ENCODE measurements around the gene NOL6.

Gene NOL6

GRCh38 chr9:33468215-33468730, 5.5 kb downstream of the NOL6 start:
- TF ChIP-seq CTCF (IDR thresholded peaks at IDR 0.05; ENCODE audit: low read depth, low read length, missing control alignments), result no peak
- no peak for DNase-seq (ENCODE audit: low read depth)
- no peak overlapping the region for H3K4me3 ChIP-seq (ENCODE audit: low read depth, low read length)

DNA sequence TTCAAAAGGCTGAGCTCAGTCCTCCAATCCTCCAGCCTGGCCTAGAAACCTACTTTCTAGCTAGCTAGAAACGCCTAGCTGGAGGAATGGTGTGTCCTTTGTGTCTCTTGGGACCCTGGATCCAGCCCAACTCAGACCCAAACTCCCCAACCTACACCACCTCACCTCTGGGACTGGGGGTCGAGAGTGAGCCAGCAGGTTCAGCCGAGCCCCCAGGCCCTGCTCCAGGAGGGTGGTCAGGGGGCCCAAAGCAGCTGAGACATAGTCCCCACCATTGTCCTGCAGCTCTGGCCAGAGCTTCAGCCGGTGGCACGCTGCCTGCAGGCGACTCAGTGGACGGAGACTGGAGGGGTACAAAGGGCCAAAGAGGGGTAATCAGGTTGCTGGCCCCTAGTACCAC, 6.2 kb downstream of the NOL6 start:
- no peak overlapping the region for H3K4me3 ChIP-seq (ENCODE audit: low read depth, low read length)
- no peak for TF ChIP-seq CTCF (IDR thresholded peaks at IDR 0.05; ENCODE audit: low read depth, low read length, missing control alignments)
- DNase-seq (ENCODE audit: low read depth), result no peak

DNA sequence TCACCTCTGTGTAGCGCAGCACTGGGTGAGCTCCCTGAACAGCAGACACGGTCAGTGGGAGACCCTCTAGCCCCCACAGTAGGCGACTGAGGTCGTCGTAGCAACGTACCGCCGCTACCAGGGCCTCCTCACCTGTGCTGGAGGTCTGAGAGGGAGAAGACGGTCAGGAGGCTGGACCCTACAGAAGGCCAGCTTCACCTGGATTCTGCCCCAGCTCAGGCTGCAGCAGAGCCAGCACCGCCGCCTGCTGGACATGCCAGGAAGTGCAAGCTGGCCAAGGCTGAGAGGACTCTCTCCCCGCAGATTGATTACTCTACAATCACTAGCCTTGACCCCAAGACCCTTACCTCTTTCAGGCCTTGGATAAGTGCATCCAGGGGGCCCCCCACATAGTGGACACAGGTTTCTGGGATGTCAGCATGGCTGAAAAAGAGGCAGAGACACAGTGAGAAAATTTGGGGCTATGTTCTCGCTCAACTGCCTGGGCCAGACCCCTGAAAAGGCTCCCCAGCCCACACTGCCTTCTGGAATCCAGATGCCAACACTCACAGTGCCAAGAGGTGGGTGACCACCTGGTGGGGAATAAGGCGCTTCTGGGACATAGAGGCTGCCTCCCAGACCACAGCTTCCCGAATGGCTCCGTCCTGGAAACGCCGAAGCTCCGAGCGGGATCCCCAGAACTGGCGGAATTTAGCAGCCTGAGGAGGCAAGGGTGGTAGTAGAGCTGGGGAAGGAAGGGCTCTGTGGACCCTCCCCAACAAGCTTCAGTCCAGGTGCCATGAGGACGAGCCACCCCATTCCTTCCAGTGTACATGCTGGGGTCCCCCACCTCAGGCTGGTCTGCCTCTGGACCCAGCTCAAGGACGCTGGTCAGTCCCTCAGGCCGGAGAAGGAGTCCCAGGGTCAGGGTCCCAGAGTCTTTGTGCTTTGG, 6.9 kb downstream of the NOL6 start:
- H3K4me3 ChIP-seq (ENCODE audit: low read depth, low read length), result no peak overlapping the region
- DNase-seq (ENCODE audit: low read depth), result no peak

DNA sequence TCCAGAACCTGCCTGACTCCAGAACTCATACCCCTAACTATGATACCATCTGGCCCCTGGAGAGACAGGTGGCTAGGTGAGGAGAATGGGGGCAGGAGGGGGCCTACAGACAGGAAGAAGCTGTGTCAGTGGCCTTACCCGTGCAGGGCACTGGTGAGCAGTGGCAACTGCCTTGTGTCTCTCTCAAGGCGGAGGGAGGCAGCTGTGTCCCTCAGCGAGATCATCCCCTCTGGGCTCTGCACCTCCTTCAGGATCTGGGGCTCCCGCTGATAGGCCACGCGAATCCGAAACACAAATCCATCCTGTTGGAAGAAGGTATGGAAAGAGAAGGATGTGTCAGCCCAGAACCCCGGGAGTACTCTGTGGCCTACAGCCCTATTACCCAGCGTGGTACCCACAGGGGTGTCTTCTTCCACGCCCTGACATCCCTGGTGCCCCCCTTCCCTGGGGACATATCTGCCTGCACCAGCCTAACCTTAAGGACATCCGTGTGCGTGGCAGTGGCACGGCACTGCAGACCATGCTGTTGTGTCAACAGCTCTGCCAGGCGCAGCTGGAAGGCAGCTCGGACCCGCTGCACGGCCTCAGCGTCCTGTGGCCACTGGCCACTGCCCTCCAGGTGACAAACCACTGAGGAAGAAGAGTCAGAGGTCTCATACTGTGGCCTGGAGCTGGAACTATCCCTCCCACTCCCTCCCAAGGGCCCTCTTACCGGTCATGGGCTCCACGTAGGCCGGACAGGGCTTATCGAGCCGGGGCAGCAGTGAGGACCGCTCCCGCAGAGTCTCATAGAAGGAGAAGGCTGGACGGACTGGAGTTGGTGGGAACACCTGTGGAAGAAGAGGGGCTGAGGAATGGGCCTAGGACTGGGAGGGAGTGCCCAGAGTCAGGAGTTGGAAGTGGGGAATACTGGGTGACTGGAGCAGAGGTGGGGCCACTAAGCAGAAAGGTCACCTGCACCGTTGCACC, 7.8 kb downstream of the NOL6 start:
- TF ChIP-seq CTCF (IDR thresholded peaks at IDR 0.05; ENCODE audit: low read depth, low read length, missing control alignments), result no peak
- no peak overlapping the region for H3K4me3 ChIP-seq (ENCODE audit: low read depth, low read length)
- DNase-seq (ENCODE audit: low read depth), result no peak

More for the DNA sequence above, 6.9 kb downstream of the NOL6 start:
- TF ChIP-seq CTCF (IDR thresholded peaks at IDR 0.05; ENCODE audit: low read depth, low read length, missing control alignments), result peak; percentile 100

- DNase-seq (ENCODE audit: low read depth), result no peak
- TF ChIP-seq CTCF (IDR thresholded peaks at IDR 0.05; ENCODE audit: low read depth, low read length, missing control alignments), result no peak
- no peak overlapping the region for H3K4me3 ChIP-seq (ENCODE audit: low read depth, low read length)
Measured at GRCh38 chr9:33465096-33465495, 8.6 kb downstream of the NOL6 start.

- TF ChIP-seq CTCF (IDR thresholded peaks at IDR 0.05; ENCODE audit: low read depth, low read length, missing control alignments), result no peak
- no peak for DNase-seq (ENCODE audit: low read depth)
- no peak overlapping the region for H3K4me3 ChIP-seq (ENCODE audit: low read depth, low read length)
Measured at GRCh38 chr9:33464045-33464636, 9.6 kb downstream of the NOL6 start.
